Ascending aorta (tissue), 2 donors: ENCODE measurements around the gene PLA2G4F. TPM values are rescaled to one million over a fixed set of nuclear protein-coding genes. Genes with fewer than 3 reads are reported as not detected.

Source experiments
- DNase-seq, 2 donors: peaks; one replicate each; pipeline ENCODE4 v3.0.0-alpha.2; 2019; ENCODE audit warnings: low spot score in 2 of 2
- H3K27ac ChIP-seq, 2 donors: fragments of 200-600 bp; sonication (generic); one replicate each; pipeline ENCODE4 v1.5.1; 2016 to 2017; ENCODE audit warnings: mild to moderate bottlenecking in 1 of 2
- H3K27me3 ChIP-seq: fragments of 200-600 bp; sonication (generic); one replicate; pipeline ENCODE4 v1.5.1; 2017
- H3K36me3 ChIP-seq, 2 donors: fragments of 200-600 bp; sonication (generic); one replicate each; pipeline ENCODE4 v1.5.1; 2016
- H3K4me1 ChIP-seq, 2 donors: fragments of 200-600 bp; sonication (generic); one replicate each; pipeline ENCODE4 v1.5.1; 2016 to 2017; ENCODE audit warnings: mild to moderate bottlenecking in 1 of 2
- H3K4me3 ChIP-seq, 2 donors: fragments of 200-600 bp; sonication (generic); one replicate each; pipeline ENCODE4 v1.5.1; 2016 to 2017; ENCODE audit warnings: mild to moderate bottlenecking in 1 of 2
- H3K9me3 ChIP-seq, 2 donors: fragments of 200-600 bp; sonication (generic); one replicate each; pipeline ENCODE4 v1.5.1; 2016
- intact Hi-C: fragments of 100-400 bp; cut with DNase I; formaldehyde crosslinking; loops from one replicate; pipeline ENCODE4 v1.15.1; 2023
- total RNA-seq: library from RNA; depleted of rRNA; stranded (reverse); fragments of >200 nt; gene quantifications from one replicate; pipeline ENCODE4 v1.1.0, GENCODE V29; 2016
- TF ChIP-seq, protein P1 (sequence below), 3 experiments: fragments of 200-600 bp in 2 of 3; fragments of 450-650 bp in 1 of 3; sonication (generic) in 2 of 3; IDR thresholded peaks; one replicate each; pipeline ENCODE4 v1.5.1; 2016 to 2019; ENCODE audit warnings: antibody characterized with exemption in 3 of 3, mild to moderate bottlenecking in 1 of 3, moderate library complexity in 1 of 3

The PLA2G4F gene
- total RNA-seq, 1 donor from 2014 or later, result not detected

DNA sequence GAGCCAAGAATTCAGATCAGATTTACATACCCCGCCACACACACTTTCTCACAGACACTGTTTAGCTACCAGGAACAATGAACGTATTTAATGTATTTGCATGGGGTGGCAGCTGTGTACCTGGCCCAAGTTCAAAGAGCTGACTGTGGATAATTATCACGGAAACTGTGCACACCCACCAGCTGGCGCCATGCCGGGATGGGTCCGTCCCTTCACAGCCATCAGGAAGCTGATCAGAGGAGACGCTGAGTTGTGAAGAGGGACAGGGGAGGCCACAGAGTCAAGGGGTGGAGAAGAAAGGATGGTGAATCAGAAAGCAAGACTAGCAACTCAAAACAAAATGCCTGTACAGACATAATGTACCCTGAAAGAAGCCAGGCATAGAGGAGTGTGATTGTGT, 49.0 kb downstream of the PLA2G4F start:
- Histone ChIP-seq H3K4me3 (no peak overlapping the region), H3K36me3 (no peaks in the 10 kb centered on the region), H3K4me1 (no peaks in the 10 kb centered on the region), H3K27ac (no peak overlapping the region), H3K27me3 (no peaks in the 10 kb centered on the region), H3K9me3 (no peaks in the 10 kb centered on the region)
- TF ChIP-seq, protein P1, sequence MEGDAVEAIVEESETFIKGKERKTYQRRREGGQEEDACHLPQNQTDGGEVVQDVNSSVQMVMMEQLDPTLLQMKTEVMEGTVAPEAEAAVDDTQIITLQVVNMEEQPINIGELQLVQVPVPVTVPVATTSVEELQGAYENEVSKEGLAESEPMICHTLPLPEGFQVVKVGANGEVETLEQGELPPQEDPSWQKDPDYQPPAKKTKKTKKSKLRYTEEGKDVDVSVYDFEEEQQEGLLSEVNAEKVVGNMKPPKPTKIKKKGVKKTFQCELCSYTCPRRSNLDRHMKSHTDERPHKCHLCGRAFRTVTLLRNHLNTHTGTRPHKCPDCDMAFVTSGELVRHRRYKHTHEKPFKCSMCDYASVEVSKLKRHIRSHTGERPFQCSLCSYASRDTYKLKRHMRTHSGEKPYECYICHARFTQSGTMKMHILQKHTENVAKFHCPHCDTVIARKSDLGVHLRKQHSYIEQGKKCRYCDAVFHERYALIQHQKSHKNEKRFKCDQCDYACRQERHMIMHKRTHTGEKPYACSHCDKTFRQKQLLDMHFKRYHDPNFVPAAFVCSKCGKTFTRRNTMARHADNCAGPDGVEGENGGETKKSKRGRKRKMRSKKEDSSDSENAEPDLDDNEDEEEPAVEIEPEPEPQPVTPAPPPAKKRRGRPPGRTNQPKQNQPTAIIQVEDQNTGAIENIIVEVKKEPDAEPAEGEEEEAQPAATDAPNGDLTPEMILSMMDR (IDR thresholded peaks at IDR 0.05), result no peak
- intact Hi-C loops, result no loop called here
- no peak for DNase-seq

DNA sequence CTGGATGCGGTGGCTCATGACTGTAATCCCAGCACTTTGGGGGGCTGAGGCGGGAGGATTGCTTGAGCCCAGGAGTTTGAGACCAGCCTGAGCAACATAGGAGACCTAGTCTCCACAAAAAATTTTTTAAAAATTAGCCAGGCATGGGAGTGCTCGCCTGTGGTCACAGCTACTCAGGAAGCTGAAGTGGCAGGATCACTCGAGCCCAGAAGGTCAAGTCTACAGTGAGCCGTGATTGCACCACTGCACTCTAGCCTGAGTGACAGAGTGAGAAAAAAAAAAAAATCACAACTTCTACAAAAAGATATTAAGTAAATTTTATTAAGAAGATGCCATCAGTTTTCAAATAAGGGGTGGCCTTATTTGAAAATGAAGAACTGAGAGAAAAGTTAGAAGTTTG, 50.1 kb downstream of the PLA2G4F start:
- Histone ChIP-seq H3K4me1 (no peaks in the 10 kb centered on the region), H3K4me3 (no peak overlapping the region), H3K9me3 (no peaks in the 10 kb centered on the region), H3K27ac (no peak overlapping the region), H3K36me3 (no peaks in the 10 kb centered on the region), H3K27me3 (no peaks in the 10 kb centered on the region)
- intact Hi-C loops, result no loop called here
- no peak for DNase-seq
- TF ChIP-seq, protein P1 (IDR thresholded peaks at IDR 0.05), result no peak

DNA sequence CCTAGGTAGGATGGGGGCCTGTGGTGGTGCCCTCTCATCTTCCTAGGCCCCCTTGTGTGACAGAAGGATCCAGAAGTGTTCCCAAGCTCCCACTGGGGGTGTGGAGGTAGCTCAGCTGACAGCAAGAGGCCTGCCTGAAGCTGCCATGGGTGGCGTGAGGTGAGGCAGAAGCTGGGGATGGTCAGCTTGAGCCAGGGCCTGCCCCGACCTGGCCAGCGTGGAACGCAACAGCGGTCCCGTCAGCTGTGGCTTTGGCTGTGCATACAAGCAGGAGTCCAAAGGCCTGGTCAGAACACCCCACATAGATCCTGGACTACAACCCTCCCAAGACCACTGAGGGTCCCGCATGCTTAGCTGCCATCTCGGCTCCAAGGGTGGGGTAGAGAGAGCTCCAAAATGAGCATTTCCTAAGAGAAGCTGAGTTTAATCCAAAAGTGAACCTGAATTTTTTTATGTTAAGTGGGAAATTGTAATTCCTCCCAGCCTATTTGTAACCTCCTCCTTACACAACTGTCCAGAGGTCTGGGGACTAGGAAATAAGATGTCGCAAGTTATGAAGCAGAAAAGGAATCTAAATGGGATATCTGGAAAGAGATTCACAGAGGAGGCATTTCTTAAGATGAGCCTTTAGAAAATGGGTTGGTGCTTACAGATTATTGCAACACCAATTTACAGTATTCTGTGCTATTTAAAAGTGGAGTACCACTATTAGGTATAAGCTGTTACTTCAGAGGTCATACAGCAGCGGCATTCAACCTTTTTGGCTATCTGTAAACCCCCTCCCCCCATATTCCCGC, 52.1 kb downstream of the PLA2G4F start:
- H3K4me3 ChIP-seq, result no peak overlapping the region
- H3K4me1 ChIP-seq, result no peaks in the 10 kb centered on the region
- intact Hi-C loops, result no loop called here
- H3K27me3 ChIP-seq, result no peaks in the 10 kb centered on the region
- TF ChIP-seq, protein P1 (IDR thresholded peaks at IDR 0.05), result no peak
- no peak overlapping the region for H3K27ac ChIP-seq
- no peaks in the 10 kb centered on the region for H3K9me3 ChIP-seq
- no peak for DNase-seq
- H3K36me3 ChIP-seq, result no peaks in the 10 kb centered on the region

DNA sequence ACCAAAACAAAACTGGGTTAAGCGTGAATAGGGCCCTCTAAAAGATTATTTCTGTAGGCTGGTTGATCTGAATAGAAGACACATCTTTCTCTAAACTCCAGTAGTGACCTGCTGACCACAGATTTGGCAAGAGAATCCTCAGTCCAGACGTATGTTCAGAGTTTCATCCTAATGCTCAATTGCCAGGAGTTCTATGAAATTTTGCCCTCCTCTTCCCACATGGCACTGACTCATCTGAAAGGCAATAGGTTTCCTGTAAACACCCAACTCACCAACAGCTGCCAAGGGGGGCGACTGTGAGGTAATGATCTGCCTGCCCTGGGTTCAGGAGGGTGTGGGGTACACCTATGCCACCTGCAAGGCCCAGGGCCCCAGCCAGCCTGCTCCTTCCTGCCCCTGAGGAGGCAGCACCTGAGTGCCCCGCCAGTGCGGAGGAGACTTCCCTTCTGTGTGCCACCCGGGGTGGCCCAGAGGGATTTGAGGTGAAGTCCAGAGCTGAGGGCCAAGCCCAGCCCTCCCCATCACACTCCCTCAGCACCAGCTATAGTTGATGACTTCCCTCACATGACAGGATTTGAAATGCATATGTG, 53.7 kb downstream of the PLA2G4F start:
- no peak overlapping the region for H3K27ac ChIP-seq
- H3K9me3 ChIP-seq, result no peaks in the 10 kb centered on the region
- no peak for DNase-seq
- intact Hi-C loops, result no loop called here
- no peak overlapping the region for H3K4me3 ChIP-seq
- no peaks in the 10 kb centered on the region for H3K27me3 ChIP-seq
- TF ChIP-seq, protein P1 (IDR thresholded peaks at IDR 0.05), result no peak
- no peaks in the 10 kb centered on the region for H3K4me1 ChIP-seq
- no peaks in the 10 kb centered on the region for H3K36me3 ChIP-seq

DNA sequence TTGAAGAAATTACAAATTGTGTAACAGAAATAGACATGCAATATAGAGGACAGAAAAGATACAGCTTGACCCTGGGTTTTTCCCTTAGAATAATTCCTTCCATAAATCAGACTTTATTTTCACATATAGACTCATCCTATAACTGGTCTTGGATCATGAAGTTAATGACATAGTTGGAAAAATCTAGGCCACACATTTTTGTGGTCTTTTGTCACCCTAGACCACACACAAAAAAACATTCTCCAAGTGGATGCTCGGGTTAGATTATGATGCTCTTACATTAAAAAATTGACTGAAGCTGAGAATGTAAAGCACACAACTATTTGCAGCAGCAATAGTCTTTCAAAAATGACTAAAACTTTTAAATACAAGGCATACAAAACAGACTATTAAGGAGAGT, 54.6 kb downstream of the PLA2G4F start:
- TF ChIP-seq, protein P1 (IDR thresholded peaks at IDR 0.05), result no peak
- intact Hi-C loops, result no loop called here
- H3K27me3 ChIP-seq, result no peaks in the 10 kb centered on the region
- no peak for DNase-seq
- H3K36me3 ChIP-seq, result no peaks in the 10 kb centered on the region
- no peak overlapping the region for H3K27ac ChIP-seq
- H3K4me1 ChIP-seq, result no peaks in the 10 kb centered on the region
- H3K9me3 ChIP-seq, result no peaks in the 10 kb centered on the region
- H3K4me3 ChIP-seq, result no peak overlapping the region
